Measurements from ENCODE around the gene NPAS3.

NPAS3 gene

DNA sequence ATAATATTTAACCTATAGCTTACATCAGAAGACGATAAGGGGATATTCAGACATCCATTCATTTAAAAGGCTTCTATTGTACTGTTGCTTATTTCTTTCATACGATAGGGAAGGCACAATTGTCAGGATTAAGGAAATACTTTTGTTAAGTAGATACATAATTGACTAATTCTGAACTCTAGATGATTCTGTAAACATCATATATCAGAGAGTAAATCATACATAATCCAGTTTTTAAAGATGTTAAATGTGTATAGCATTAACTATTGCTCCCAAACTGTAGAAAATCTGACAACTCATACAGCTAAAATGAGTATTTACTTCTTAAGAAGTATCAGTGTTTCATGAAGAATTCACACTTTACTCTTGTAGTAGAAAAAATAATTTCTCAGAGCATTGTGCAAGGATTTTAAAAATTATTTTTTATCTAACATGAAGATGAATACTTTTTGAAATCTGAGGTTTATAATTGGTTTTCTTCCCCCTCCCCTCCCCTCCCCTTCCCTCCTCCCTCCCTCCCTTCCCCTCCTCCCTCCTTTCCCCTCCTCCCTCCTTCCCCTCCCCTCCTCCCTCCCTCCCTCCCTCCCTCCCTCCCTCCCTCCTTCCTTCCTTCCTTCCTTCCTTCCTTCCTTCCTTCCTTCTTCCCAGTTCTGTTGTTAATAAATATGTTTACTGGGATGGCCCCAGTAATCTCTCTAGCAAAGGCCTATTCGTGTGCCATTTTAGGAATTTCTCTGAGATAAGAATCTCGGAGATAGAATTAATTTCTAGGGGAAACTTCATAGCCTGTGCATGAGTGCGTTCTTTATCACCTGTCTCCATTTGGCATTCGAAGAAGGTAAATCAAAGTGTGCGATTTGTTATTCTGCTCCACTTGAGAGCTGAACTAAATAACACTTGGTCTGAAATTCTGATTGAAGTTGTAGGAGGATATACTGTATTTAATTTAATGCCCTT lies 2.3 kb downstream of the NPAS3 start:
- no peak for DNase-seq

DNA sequence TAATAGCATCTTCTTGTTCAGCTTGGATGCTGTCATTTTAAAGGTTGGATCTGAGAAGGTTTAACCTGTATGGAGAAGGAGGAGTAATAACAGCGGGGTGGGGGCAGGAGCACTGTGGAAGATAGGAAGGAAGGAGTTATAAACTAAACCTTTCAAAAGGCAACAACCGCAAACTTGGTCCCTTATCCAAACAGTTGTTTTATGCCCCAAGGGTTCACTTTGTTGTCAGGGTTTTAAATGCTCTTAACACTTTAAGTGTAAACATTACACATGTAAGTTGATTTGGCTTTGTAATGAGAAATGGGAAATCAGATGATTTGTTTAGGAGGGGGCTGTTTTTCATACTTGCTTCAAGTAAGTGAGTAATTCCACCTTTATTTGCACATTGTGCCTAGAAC lies 3.0 kb downstream of the NPAS3 start:
- DNase-seq: no peak

DNA sequence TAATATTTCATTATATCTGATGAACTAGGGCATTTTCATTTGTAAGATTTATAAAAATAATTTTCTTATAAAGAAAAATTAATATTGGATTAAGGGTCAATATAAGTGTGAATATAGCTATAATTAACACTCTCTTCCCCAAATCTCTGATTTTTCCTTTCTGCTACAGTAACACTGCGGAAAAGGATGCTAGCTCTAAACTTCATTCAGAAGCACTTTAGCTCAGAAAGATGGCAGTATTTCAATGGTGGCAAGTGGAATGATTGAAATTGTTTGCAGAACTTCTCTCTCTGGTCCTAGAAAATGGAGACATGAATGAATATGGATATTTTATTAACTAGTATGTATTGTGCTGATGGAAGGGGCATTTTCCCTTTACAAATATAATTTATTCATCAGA lies 8.4 kb downstream of the NPAS3 start:
- DNase-seq: no peak

DNA sequence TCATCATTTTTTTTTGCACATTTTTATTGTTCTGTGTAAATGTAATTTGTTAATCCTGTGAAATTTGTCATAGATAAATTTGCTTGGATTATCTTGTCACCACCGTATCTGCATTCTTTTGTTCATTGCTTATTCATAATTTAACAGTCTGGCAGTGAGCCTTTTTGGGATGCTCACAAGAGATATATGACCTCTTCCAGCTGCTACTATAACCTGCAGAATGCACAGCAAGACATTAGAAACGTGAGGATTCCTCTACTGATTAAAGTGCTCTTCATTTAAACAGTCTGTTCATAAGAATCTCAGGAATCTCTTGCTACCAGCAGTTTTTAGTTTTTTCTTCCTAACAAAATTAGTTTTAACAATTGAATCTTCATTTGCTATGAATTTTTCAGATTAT lies 9.1 kb downstream of the NPAS3 start:
- no peak for DNase-seq

DNA sequence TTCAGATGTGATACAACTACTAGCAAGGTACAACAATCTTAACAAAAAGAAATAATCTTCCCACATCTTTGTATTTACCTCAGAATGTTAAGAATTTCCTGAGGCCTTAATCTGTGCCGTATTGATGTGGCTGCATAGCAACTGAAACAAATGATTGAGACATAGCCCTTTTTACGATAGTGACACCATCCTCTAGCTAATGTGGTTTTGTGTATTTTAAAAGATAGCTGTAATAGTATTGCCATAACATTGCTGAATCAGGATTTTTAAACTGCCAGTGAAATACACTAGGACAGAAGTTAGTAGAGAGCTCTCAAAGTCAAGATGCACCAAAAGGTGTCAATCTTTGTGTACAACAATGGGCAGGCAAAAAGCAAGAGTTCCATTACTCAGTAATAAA lies 11.9 kb downstream of the NPAS3 start:
- no peak for DNase-seq

DNA sequence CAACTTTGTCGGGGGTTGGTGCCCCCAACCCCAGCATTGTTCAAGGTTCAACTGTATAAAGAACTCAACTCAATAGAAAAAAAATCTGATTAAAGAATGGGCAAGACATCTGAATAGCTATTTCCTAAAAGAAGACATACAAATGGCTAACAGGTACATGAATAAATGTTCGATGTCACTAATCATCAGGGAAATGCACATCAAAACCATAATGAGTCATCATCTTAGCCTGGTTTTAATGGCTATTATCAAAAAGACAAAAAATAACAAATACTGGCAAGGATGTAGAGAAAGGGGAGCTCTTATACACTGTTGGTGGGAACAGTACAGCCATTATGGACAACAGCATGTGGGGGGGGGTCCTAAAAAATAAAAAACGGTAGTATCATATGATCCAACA lies 28.7 kb downstream of the NPAS3 start:
- DNase-seq: no peak

DNA sequence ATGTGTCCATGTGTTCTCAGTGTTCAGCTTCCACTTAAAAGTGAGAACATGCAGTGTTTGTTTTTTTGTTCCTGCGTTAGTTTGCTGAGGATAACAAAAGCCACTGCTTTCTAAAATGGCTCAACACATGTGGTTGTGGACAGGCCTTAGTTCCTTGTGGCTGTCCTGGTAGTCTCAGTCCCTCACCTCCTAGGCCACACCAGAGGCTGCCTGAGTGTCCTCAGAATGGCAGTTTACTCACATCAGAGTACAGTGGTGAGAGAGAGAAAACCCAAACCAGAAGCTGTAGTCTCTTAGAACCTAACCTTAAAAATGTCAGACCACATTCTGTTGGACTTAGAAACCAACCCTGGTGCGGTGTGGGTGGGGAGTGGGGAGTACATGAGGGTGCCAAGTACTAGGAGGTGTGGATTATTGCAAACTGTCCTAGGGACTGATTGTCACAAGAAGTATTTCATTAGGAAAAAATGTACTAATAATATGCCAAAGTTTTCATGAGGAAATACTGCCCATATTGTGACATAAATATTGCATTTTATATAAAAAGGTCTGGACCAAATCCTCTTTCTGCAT lies 30.4 kb downstream of the NPAS3 start:
- no peak for DNase-seq

DNA sequence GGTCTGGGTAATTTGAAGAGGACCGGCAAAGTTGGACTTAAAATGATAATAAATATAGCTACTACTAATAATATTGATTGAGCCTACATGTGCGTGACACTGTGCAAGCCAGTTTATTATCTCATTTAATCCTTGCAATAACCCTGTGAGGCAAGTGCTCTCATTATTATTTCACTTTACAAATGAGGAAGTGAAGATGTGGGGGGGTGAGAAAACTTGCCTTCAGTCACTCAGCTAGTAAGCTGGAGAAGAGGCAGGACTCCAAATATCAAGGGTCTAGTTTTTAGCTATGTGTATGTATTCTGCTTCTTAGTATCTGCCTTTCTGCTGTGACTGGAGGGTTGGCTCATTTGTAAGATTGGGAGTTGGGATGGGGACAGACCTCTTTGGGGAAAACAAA lies 39.2 kb downstream of the NPAS3 start:
- DNase-seq: no peak

DNA sequence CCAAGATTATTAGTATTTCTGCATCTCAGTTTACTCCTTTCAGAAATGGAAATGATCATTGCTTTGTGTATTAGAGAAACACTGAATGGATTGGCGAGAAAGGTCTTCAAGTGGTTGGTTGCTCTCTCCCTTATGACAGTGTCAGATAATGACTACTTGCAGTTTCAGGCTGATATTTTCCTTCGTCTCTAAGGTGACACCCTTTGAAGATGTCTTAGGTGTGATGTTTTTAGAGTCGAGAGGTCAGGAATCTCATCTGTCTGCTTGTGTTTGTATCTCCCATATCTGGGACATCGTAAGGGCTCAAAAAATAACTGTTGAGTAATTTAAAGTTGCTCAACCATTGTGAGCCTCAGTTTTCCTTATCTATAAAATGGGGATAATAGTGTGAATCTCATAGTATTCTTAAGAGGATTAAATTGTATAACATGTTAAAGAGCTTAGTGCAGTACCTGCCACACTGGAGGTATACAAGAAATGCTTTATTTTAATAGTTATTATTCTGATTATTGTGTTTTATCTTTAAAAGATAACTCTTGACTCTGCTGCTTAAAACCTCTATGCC lies 40.1 kb downstream of the NPAS3 start:
- DNase-seq: no peak

DNA sequence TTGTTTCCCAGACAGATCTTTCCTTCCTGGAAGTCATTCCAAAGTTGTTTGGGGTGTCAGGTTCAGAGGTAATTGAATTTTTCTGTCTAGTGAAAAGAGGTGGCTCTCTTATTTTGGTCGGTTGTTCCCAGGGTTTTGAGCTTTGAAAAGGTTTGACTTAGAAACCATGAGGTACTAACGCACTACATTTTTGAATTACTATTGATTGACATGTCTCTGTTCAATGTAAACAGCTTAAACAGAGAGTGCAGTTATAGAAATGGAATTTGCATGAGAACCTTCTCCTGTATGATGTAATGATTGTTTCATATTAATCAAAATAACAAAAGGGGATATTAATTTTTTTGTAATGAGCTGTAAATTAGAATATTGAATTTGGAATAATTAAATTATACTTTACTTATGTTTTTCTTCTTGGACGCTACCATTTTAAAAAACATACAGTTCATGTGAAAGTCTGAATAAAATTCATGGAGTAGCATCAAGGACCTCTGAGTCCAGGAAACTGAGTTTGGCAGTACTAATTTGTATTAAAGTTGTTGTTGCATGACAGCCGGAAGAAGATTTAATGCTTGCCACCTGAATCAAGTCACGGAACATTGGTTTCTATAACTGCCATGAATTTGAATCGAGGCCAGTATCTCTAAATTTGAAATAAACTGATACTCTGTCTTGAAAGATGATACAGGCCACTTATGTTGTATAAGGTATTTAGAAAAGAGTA lies 41.7 kb downstream of the NPAS3 start:
- no peak for DNase-seq

DNA sequence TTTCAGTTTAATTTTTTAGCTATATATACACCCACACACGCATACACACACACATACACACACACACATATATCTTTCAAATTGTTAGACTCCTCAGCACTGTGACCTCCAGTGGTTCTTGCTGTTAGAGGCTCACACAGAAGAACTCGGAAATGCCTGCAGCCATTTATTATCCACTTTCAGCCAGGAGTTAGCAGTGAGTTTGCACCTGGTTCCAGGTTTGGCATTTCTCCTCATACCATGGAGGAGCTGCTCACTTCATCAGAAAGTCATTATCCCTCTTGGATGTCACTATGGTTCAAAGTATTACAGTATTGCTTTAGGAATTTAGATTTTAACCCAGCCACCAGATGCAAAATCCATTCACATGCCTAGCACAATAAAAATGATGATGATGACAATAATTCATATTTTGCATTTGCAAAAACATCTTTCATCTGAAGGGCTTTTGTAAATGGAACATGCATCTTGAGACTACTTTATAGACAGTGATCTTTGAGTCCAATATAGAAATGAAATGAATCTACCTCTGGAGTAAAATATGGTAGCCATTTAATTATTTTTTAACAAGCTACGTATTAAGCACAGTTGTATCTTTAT lies 42.3 kb downstream of the NPAS3 start:
- no peak for DNase-seq

DNA sequence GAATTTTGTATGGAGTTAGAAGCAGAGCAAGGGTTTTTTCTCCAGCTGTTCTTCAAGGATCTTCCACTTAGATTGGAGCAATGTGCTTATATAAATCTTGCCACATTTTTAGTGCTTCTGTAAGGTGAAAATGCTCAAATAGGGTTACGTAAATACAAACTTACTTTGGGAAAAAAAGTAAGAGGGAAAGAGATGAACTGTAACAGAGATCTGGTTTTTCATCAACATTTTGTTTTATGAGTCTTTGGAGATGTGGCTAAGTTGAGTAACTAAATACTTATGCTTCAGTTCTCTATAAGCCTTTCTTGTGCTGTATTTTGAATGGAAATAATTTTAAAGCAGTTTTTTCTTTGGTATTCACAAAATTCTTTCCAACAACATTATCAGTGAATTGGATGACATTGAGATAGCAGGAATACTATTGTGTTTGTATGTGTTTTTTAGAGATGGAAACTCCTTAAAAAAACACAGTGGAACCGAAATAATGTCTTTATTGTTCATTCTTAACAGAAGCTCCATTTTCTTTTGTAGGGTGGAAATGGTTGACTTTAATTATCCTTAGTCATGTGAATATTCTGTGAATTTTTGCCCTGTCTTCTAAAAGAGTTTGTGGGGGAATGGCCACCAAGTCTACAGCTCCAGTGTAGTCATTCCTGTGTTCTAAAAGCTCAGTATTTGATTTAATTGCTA lies 45.7 kb downstream of the NPAS3 start:
- no peak for DNase-seq

DNA sequence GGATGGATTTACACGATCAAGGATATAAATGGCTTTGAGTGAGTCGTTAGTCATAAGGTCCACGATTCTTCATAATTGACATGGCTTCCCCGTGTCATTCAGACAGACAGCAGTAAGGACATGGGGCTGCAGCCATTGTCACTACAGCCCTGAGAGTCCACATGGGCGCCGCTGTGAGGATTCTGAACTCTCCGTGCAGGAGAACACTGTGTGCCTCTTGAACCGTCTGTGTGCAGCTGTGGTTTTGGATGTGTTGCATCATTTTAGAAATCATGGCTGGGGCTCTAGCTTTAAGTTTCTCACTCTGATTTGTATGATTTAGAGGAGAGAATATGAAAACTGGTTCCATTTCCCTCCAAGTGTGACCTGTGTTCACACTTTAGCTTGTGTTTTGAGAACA lies 47.2 kb downstream of the NPAS3 start:
- no peak for DNase-seq

DNA sequence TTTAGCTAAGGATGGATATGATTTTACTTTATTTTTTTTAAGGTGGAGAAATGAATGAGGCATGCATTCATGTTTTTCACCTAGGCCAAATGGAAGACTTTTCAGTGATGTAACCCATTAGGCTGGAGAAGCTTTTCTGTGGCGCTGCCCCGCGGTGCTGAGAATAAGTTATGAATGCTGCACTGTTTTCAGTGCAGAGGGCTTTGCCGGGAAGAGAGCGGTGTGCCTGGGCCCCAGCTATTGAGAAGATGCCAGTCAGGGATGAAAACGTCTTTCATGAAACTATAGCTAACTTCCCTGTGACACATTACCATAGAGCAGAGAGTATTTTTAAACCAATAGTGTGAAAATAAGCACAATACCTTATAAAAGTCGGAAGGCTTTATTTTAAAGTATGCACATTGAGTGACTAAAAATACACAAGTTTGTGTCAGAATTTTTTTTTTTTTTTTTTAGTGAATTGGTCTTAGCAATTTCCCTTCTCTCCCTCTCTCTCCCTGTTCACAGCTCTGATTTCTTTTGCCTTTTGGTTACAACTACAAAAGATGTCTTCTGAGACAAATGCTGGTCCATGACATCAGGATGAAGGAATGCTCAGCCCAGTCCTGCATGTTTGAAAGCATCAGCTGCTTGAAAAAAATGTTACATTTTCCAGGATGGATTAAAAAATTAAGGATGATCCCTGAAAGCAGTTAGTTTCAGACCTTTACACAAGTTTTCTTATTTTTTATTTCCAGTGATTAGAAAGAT lies 48.3 kb downstream of the NPAS3 start:
- no peak for DNase-seq

DNA sequence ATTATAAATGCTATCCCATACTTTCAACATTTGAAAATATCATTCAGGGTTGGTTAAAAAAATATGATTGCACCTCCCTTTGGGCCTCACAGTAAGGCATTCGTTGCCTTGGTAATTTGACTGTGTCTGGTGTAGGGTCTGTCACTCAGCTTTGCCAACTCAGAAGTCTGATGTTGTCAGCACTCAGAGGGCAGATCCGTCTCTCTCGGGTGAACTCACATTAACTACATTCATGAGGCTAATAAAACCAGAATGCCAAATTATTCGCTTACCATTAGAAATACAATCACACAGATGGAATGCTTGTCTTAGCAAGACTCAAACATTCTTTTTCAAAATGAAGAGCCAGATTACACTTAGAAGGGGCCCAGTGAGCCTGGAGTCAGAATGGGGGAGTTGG lies 53.0 kb downstream of the NPAS3 start:
- no peak for DNase-seq

DNA sequence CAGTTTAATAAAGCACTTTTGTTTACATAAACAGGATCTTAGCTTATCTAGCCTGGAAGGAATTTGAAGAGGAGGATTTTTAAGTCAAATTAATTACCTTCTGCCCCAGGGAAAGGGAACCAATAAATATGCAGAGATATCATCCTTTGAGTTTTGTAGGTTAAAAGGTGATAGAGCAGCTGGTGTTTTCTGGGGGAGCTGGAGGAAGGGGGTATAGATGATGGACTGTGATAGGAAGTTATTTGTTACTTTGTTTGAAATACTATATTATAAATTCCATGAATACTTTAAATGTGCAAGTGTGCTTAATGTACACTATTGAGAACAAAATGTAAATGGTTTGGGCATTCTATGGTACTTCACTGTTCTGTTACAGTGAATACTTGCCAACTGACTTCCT lies 55.2 kb downstream of the NPAS3 start:
- DNase-seq: no peak

DNA sequence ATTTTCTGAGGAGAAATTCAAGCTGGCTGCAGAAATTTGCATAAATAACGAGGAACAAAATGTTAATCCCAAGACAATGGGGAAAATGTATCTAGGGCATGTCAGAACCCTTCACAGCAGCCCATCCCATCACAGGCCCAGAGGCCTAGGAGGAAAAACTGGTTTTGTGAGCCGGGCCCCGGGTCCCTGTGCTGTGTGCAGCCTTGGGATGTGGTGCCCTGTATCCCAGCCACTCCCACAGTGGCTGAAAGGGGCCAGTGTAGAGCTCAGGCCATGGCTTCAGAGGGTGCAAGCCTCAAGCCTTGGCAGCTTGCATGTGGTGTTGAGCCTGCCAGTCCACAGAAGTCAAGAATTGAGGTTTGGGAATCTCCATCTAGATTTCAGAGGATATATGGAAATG lies 57.7 kb downstream of the NPAS3 start:
- no peak for DNase-seq

DNA sequence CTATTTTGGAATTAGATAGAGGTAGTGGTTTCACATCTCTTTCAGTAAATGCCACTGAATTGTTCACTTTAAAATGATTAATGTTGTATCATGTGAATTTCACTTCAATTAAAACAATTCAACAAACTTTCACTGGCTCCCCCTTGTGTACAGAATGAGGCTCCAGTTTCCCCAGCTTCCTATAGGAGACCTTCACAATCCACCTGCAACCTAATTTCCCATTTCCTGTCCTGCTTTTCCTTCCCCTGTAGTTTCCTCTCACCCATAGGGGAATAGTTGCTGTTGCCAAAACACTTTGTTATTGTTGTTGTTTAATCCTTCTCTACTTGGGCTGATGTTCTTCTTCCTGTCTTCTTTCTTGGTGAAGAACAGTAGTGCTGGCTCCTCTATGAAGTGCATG lies 59.8 kb downstream of the NPAS3 start:
- no peak for DNase-seq

DNA sequence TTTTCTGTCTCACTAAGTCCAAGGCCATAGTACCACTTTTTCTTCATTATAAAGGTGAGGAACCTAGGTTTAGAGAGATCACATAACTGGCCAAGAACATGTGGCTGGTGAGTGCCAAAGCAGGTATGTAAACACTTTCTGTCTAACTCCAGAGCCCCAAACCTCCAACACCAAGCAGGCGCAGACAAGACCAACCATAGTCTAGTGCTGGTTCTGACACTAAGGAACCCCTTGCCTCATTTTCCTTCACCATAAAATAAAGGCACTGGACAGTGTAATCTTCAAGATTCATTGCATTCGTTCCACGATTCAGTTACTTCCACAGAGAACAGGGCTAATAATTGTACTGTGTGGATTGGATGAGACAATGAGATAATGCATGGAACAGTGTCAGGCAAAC lies 71.0 kb downstream of the NPAS3 start:
- DNase-seq: no peak

DNA sequence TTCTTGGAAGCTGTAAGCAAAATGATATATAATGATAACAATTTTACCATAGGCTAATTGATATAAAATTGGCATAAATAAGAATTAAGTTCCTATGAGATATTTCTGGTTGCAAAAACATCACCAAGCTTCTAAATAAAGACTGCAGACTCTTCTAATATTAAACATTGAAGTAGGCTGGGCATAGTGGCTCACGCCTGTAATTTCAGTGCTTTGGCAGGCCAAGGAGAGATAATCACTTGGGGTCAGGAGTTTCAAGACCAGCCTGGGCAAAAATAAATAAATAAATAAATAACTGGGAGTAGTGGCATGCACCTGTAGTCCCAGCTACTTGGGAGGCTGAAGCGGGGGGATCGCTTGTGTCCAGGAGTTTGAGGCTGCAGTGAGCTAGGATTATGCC lies 71.8 kb downstream of the NPAS3 start:
- no peak for DNase-seq

DNA sequence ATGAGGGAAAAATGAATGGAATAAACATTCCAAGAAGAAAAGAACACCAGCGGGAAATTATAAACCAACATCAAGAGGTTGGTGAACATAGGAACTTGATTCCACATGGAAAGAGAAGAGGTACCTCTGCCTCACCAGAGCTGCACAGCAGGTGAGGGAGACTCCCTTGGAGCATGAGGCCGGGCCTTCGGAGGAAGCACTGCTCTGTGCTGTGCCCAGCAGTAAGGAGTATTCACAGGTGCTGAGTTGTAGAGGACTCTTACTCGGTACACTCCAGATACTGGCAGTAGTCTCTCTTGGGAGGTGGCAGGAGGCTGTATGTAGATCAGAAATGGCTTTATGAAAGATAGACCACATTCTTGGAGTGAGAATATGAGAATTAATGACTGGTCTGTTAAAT lies 76.0 kb downstream of the NPAS3 start:
- no peak for DNase-seq

DNA sequence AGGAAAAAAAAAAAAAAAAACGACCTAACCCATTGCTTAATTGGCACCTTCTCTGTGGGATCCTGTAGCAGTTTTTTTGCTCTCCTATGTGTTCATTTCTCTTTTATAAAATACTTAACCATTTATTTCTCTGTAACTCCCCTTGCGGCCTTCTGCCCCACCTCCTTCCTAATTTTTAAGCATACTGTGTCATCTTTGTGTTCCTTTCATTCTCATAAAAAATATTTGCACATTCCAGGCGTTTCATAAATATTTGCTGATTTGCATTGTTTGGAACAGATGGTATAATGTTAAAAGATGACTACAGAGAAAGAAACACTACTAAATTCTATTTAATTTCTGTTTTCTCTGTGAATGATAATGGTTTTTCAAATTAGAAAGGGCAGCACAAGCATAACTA lies 77.9 kb downstream of the NPAS3 start:
- no peak for DNase-seq
